Stimulated activated CD8-positive, alpha-beta memory T cell treated with anti-CD3 and anti-CD28 coated beads, Interleukin-4, amount 100 ng/mL, for 4 hours (primary cell): ENCODE data around the gene DIO3.

Source experiments
- DNase-seq, 2 donors: peaks; one replicate each; pipeline ENCODE4 v3.0.0-alpha.2; 2020; ENCODE audit warnings: low read depth in 2 of 2, low spot score in 1 of 2

Gene DIO3

DNA sequence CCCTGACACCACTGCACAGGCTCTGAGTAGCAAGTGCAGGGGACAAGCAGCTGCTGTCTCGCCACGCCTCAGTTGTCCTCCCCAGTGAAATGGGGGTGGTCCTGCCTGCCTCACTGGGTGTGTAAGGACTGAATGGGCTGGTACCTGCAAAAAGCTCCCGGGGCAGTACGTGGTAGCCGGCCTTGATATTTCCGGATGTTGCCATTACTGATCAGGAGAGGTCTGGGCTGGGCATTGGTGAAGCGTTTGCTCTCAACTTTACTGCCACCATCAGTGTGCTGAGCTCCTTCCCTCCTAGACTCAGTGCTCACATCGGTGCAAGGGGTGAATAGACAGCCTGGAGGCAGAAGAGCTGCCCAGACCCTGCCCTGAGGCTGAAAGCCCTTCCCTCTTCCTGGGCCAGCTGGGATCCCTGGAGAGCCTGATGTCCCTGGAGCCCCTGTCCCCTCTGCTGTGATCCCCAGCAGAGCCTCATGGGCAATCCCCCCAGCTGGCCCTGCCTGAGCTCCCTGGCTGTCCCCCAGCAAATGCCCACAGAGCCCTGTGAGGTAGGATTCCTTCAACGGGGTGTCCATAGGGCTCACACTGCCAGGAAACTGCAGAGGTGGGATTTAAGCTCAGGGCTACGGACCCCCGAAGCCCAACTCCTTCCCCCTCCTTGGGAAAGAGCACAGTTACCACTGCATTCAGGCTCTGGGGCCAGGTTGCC, 18.2 kb downstream of the DIO3 start:
- no peak for DNase-seq

DNA sequence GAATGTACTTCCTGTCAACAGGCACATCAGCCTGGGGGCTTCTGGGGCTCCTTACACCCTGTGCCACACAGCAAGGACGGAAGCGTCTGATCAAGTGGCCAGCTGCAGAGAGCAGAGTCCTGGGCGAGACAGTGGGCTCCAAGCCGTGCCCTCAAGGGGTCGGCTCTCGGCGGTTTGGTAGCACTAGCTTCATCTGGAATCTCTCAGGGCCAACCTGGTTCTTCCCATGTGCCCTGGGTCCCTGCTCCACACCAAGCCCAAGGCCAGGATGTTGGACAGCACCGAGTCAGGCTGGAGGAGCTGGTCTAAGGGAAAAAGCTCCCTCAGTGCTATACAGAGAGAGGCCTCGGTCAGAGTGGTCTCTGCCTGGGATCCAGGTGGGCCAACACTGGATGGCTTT, 20.5 kb downstream of the DIO3 start:
- no peak for DNase-seq

DNA sequence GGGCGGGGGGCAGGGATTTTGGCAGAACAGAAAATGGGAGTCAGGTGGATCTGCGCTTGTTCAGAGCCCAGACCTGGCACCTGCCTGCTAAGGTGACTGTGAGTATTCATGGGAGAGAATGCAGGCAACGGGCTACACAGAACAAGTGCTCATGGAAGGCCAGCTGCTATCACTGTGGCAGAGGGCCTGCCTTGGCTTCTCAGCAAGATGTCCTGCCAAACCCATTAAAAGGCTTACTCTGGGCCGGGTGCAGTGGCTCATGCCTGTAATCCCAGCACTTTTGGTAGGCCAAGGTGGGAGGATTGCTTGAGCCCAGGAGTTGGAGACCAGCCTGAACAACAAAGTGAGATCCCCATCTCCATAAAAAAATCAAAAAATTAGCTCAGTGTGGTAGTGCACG, 21.0 kb downstream of the DIO3 start:
- no peak for DNase-seq

DNA sequence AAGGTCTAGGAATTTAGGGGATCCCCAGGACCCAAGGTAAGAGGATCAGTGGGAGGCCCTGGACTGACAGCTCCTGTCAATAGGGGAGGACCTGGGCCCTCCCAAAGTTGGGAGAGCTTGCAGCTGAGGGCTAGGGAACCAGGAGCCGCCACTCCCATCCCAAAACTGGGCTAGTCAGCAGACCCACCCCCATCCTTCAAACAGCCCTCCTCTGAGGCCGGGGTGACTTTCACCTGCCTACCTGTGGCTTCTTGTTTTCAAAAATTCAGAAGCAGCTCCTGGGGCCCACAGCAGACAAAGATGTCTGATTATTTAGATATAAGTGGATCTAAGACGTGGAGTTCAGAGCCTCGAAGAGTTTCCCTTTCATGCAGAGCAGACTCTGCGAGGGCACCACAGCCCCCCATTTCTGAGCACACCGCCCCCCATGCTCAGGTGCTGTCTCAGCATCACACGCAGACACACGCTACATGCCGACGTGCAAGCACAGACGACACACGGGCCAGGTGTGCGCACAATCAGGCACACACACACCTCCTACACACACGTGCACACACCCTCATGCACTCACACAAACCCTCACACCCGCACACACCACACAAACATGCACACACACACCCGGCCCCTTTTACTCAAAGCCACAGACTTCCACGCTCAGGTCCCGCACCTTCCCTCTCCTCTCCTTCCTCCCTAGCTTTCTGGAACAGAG, 21.9 kb downstream of the DIO3 start:
- DNase-seq, result no peak

DNA sequence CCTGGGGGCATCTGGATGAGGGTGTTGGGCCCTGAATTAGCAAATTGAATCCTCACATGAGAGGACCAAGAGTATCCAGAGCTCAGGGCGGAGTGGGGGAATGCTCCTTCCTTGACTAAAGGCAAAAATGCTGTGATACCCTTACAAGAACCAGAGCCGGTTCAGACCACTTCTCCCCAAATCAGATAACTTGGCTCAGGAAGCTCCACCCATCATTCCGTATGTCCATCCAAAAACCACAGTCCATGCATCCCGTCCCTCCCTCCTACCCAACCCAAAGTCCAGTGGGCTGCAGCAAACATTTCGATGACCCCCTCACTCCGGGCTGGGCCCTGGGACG, 22.4 kb downstream of the DIO3 start:
- no peak for DNase-seq

DNA sequence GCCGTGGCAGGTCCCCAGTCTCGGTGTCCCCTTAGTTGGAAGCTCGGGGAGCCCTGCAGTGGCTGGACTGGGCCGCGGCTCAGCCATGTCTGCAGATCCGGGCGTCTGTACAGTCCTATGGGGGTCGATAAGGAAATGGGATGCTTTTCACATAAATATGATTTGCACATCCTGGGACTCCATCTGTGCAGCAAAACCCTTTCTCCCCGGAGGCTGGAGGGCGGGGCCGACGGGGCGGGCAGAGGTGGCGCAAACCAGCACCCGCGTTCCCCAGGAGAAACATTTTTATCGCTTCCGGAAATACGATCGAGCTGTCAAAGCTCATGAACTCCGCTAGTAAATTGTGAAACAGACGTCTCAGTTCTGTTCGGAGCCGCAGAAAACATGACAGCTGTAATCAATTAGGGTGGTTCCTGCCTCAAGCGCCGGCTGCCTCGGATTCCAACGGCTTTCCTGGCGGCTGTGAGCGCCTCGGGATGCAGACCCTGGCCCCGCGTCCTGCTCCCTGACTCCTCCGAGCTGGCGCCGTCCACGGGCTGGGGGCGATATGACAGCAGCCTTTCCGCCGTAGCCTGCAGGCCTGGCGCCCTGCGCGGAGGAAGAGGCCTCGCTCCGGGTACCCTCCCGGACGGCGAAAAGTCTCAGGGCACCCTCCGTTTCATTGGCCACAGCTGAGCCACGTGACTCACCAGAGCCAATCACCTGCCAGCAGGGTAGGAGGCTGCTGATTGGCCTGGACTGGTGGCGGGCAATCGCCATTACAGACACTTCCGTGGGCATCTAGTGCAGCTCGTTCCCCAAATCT, 23.0 kb downstream of the DIO3 start:
- DNase-seq, result no peak

DNA sequence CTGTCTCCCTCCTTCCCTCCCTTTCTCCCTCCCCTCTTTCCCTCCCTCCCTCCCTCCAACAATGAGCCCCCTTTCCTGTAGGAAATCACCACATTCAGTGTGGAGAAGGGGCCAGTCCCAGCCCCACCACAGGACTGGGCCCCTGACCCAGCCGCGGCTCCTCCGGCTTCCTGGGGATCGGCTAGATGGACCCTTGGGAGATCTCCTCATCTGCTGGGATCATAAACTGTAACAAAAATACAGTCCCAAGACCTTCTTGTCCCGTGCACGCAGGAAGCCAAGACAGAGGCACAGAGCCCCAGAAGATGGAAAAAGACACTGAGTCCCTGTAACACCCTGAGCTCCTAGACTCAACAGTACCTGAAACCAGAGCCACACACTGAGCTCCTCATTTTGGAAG, 23.9 kb downstream of the DIO3 start:
- no peak for DNase-seq

DNA sequence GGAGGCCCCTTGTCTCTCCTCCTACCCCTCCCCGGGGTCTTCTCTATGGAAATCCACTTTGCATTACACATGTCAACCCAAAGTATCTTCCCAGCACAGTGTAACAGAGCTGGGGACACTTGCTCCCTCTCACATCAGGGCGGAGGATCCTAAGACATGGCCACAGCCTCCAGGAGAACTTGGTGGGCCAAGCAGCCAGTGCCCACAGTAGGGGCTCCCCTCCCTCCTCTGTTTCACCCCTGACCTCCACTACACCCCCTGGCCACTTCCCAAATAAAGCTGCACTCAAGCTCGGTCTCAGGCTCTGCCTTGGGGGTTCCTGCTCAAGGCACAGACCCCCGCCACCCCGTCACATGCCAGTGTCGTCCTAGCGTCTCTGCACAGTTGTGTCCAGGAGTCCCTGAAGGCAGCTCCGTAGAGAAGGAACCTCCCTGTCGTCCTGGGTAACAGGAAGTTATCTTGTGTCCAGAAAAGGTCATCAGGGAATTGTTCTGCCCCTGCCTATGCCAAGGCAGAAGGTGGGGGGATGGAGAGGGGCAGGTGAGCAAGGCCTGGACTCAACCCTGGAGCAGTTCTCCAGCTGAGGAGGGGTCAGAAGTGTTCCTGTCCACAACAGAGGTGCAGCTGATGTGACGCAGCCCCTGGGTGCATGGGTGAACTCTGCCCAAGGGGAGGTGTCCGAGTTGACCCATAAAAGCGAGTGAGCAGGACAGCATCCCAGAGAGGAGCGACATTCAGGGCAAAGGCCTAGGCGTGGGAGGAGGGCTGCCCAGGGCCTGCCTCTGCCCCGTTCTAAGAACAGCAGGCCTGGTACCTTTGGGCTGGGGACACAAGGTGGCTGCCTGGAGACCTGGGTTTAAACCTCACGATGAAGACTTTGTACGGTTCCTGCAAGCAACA, 25.5 kb downstream of the DIO3 start:
- DNase-seq, result no peak

DNA sequence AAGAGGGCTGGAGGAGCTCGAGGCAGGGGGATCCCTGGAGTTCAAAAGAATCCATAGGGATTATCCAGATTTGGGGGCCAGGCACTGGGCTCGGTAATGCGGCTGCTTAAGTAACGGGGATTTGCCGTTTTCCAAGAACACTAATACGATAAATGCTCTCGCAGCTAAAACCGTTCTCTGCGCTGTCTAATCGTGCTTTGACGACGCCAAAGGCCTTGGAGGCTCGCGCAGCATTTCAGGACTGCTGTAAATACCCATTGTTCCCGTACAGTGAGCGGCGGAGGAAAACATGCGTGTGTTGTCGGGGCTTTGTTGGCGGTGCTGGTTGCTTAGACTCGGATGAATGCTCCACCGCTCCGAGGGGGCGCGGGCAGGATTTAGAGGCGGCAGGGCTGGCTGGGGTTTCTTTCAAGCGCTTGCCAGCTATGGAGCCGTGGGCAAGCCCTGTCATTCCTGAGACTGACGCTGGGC, 26.2 kb downstream of the DIO3 start:
- no peak for DNase-seq

DNA sequence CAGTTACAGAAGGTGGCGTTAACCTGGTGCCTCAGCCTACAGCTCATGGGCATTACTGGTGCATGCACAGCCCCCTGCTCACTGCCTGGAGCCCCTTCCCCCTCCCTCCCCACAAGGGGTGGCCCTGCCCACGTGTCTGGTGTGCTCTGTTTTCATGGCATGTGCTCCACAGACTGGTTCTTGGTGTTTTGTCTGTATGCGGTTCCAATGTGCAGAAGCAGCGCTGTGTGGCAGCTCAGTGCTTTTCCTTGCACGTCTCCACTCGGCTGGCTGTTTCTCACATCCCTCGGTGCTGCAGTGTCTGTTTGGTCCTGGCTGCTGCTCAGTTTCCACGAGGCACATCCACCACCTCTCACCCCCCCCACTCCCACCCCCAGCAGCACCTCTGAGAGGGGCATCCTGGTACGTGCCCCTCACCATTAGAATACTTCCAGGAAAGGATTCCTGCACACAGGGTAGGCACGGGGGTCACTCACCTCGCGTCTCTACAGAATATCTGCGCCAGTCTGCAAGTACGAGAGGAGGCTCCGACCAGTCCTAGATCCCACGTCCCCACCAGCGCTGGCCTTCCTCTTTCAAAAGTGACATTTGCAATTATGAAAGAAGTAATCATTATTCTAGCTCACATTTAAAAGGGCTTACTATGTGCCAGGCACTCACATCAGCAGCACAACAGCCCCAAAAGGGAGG, 27.1 kb downstream of the DIO3 start:
- no peak for DNase-seq

DNA sequence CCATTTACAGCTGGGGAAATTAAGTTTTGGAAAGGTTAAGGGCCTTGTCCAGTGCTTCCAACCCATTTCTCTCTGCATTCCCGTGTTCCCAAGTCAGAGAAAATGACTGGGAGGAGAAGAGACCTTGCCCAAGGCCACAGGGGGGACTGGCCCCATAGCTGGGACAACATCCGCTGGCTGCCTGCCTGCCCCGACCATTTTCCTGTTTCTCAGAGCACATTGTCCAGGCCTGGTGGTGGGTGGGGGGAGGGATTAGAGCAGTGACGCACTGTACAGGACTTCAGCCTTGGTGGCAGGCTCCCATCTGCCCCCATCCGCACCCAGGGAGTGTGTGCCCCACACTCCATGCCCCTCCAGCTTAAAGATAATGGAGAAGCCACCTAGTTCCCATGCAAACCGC, 27.7 kb downstream of the DIO3 start:
- no peak for DNase-seq

DNA sequence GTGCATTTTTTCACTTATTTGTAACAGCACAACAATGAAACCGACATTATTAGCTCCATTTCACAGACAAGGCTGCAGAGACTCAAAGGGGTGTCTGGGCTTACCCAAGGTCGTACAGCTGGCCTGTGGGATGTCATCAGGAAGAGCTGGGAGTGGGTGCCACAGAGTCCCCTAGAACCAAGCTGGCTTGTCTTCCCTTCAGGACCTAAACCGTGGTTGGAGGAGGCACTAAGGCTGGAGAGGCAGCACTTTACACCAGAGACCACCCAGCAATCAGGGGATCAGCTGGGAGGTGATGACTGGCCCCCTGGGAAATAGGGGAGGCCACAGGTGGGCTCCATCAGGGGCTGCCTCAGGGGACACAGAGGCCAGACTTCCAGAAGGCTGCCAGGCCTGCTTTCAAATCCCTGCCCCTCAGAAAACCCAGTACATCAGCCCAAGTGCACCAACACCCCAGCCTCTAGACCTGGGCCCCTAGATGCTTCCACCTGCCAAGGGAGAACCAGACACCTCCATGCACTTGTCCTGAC, 28.3 kb downstream of the DIO3 start:
- no peak for DNase-seq

DNA sequence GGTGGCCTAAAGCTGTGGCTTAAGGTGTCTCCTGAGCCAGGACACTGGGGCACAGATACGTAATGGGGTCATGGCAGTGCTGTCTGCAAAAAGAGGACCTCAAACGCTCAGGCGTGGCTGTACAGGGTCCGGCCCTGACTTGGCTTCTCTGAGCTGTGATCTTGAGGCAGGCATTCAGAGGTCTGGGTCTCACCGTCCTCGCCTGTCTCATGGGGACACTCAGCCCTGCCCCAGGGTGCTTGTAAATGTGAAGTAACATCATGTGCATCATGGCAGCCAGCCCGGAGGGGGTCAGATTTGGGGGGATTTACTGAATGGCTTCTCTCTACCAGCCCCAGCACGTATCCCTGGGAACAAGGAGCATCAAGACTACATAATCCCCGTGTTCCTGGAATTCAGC, 28.8 kb downstream of the DIO3 start:
- DNase-seq, result no peak

DNA sequence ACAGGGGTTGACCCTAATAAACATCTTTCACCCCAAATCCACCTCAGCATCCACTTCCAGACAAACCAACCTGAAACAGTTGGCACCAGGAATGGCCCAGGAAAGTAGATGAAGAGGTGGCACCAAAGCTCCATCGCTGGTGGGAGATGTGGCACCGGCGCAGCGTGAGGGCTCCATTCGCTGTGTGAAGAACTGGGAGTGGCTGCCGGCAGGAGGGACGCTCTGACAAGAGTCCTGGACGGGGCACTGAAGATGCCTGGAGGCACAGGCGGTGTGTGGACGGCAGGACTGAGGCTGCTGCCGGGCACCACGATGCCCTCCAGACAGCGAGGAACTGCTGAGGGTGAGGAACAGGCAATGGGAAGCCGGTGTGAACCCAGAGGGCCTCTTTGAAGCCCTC, 29.3 kb downstream of the DIO3 start:
- no peak for DNase-seq

DNA sequence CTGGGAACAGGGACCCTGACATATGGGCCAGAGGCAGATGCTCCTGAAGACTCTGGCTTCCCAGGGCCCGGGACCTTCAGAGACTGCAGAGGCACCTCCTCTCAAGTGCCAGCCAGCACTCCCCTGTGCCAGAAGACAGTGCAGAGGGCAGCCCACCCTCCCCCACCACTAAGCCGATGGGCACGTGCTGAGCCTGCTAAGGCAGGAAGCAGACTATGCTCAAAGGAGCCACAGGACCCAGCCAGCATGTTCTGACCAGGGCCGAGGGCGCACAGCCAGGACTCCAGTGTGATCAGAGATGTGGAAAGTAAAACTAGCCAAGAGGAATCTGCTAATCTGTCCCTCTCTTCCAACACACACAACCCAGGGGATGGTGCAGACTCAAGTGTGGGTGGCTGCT, 29.8 kb downstream of the DIO3 start:
- DNase-seq, result no peak

DNA sequence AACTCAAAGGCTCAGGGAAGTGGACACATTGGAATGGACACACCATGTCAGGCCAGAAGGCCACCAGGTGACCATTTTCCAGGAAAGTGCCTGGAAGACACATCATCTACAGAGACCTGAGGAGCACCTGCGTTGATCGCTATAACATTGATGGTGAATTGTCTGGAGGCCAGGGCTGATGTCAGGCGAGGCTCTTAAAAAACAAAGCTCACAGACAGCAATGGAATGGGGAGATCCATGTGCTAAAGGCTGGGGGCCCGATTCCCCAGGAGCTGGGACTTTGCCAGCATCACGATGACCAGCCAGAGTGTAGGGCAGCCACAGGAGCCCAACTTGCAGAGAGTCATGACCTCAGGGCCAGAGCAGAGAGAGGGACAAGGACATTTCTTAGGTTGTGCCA, 30.3 kb downstream of the DIO3 start:
- DNase-seq, result no peak

DNA sequence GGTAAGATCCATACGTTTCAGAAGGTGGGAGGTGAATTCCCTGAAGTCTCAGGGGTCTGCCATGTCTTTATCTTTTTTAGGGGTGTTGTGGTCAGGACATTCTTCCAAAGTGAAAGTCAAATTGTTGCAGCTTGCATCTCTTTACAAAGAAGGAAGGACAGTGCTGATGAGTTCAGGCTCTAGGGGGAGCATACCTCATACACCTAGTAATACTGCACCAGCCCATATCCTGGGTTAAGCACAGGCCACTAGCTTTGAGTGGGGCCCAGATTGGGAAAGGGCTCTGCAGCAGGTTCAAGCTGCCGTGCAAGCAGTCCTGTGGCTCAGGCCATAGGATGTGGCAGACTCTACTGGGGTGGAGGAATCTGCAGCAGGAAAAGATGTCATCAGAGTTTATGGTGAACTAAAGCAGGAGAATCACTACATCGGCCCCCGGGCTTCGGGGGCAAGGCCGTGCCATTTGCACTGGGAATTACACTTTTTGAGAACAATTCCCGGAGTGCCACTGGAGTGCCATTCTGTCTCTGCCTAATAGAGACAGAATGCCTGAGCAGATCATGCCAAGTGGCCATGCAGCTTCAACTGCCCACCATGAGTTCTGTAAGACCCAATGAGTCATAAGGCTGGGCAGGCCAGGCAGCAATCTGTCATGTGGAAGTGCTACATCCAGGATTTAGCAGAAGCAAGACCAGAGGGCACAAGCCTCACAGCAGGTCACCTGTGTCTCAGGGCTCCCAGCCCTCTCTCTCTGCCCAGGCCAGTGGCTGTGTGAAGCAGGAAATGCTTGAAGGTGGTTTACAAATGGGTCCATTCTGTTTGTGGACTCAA, 32.3 kb downstream of the DIO3 start:
- DNase-seq, result no peak

DNA sequence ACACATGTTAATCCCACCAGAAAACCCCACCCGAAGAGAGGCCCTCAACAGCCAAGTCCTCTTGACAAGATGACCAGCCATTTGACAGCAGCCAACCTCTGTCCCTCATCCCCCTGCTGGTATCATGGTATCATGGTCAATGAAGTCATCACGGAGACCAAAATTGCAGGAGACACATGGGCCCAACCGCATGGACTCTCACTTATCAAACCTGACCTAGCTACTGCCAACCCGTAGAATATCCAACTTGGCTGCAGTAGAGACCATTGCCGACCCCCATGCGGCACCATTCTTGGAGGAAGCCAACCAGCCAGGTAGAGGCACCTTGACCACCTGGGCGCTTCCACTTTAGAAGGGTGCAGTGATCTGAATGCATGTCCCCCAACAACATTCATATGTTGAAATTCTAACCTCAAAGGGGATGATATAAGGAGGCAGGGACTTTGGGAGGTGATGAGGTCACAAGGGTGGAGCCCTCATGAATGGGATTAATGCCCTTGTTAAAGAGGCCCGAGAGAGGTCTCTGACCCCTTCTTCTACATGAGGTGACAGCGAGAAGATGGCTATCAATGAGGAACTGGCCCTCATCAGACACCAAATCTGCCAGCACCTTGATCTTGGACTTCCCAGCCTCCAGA, 33.3 kb downstream of the DIO3 start:
- no peak for DNase-seq

DNA sequence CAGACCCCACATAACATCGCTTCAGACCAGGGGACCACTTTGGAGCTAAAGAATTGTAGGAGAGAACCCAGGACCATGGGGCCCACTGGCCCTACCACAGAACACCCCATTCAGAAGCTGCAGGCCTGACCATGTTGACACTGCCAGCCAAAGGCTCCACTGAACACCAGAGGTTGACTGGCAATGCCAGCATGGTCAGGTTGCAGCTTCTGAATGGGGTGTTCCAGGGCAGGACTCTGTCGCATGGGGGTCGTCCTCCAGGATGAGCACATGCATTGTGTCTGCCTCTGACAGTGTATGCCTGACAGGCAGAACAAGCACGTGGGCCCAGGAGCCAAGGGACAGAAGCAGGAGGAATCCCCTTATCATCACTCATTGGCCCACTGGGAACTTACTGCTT, 34.1 kb downstream of the DIO3 start:
- no peak for DNase-seq
